ENCODE results near the gene TRAK1. TPM values are rescaled to one million over a fixed set of nuclear protein-coding genes. Genes with fewer than 3 reads are reported as not detected.

Gene TRAK1
- polyA plus RNA-seq, 1 donor (not counting 4 experiments of a cell fraction or from before 2014, with no cell fraction given), result 58.2 TPM

GRCh38 chr3:42130007-42130328 lies 38.8 kb downstream of the TRAK1 start:
- peaks cover 26% of the 10 kb centered on the region for H3K4me1 ChIP-seq (ENCODE audit: control insufficient read depth, extremely low read depth, insufficient read depth, low read length)
- H3K4me3 ChIP-seq (ENCODE audit: control insufficient read depth in 2 of 3, extremely low read depth in 1 of 3, insufficient read depth in 2 of 3, low read depth in 1 of 3, low read length in 3 of 3), result no peak overlapping the region

GRCh38 chr3:42130329-42131070 lies 39.3 kb downstream of the TRAK1 start:
- H3K27ac ChIP-seq (ENCODE audit: control insufficient read depth, insufficient read depth, low read length), result peak overlapping the region; percentile 95
- peaks cover 29% of the 10 kb centered on the region for H3K4me1 ChIP-seq (ENCODE audit: control insufficient read depth, extremely low read depth, insufficient read depth, low read length)
- H3K9me1 ChIP-seq (ENCODE audit: control insufficient read depth, extremely low read depth, insufficient read depth, low read length), result peaks cover 4% of the 10 kb centered on the region
- peaks cover 4 to 9% of the 10 kb centered on the region in 2 experiments for H3K36me3 ChIP-seq (ENCODE audit: control insufficient read depth in 2 of 2, extremely low read depth in 1 of 2, insufficient read depth in 2 of 2, low read length in 2 of 2)
- FAIRE-seq, result no peak
- no peak overlapping the region for H2AFZ ChIP-seq (ENCODE audit: control insufficient read depth, low read length)
- DNase-seq (ENCODE audit: low read depth, low spot score), result no peak
- dilution Hi-C loops (cut with MboI; ENCODE audit: extremely low pct_ligation_motif_present, low sequenced_read_pairs), result no loop called here
- TF ChIP-seq CTCF (optimal IDR thresholded peaks at IDR 0.05 in 1 of 3, IDR thresholded peaks at IDR 0.05 in 1 of 3, conservative IDR thresholded peaks at IDR 0.05 in 1 of 3; ENCODE audit: extremely low read depth in 1 of 3, insufficient read depth in 2 of 3, low read length in 3 of 3) (no peak), EZH2 (IDR thresholded peaks at IDR 0.05; ENCODE audit: low read length) (no peak)
- H3K4me2 ChIP-seq (ENCODE audit: control insufficient read depth, extremely low read depth, insufficient read depth, low read depth, low read length), result no peak overlapping the region
- H3K4me3 ChIP-seq (ENCODE audit: control insufficient read depth in 2 of 3, extremely low read depth in 1 of 3, insufficient read depth in 2 of 3, low read depth in 1 of 3, low read length in 3 of 3), result no peak overlapping the region
- H3K79me2 ChIP-seq (ENCODE audit: control insufficient read depth, insufficient read depth, low read length), result peaks cover 65% of the 10 kb centered on the region
- H3K27me3 ChIP-seq (ENCODE audit: control insufficient read depth, extremely low read depth, insufficient read depth, low read length), result no peaks in the 10 kb centered on the region
- no peak overlapping the region for H3K9ac ChIP-seq (ENCODE audit: control insufficient read depth, extremely low read depth, insufficient read depth, low read length)
- no peaks in the 10 kb centered on the region for H4K20me1 ChIP-seq (ENCODE audit: control insufficient read depth, extremely low read depth, insufficient read depth, low read length)
- no peaks in the 10 kb centered on the region for H3K9me3 ChIP-seq (ENCODE audit: control insufficient read depth, low read depth, low read length)

More at GRCh38 chr3:42130007-42130328, 38.8 kb downstream of the TRAK1 start:
- H3K27me3 ChIP-seq (ENCODE audit: control insufficient read depth, extremely low read depth, insufficient read depth, low read length), result no peaks in the 10 kb centered on the region
- no peaks in the 10 kb centered on the region for H4K20me1 ChIP-seq (ENCODE audit: control insufficient read depth, extremely low read depth, insufficient read depth, low read length)
- H3K9ac ChIP-seq (ENCODE audit: control insufficient read depth, extremely low read depth, insufficient read depth, low read length), result no peak overlapping the region
- dilution Hi-C loops (cut with MboI; ENCODE audit: extremely low pct_ligation_motif_present, low sequenced_read_pairs), result no loop called here
- H3K27ac ChIP-seq (ENCODE audit: control insufficient read depth, insufficient read depth, low read length), result peak overlapping the region; percentile 95
- H3K4me2 ChIP-seq (ENCODE audit: control insufficient read depth, extremely low read depth, insufficient read depth, low read depth, low read length), result peak overlapping the region; percentile 82
- peaks cover 66% of the 10 kb centered on the region for H3K79me2 ChIP-seq (ENCODE audit: control insufficient read depth, insufficient read depth, low read length)
- no peaks in the 10 kb centered on the region for H3K9me3 ChIP-seq (ENCODE audit: control insufficient read depth, low read depth, low read length)
- no peak overlapping the region for H2AFZ ChIP-seq (ENCODE audit: control insufficient read depth, low read length)
- DNase-seq (ENCODE audit: low read depth, low spot score) (no peak), FAIRE-seq (no peak)
- H3K36me3 ChIP-seq (ENCODE audit: control insufficient read depth in 2 of 2, extremely low read depth in 1 of 2, insufficient read depth in 2 of 2, low read length in 2 of 2), result peaks cover 7 to 11% of the 10 kb centered on the region in 2 experiments
- peaks cover 4% of the 10 kb centered on the region for H3K9me1 ChIP-seq (ENCODE audit: control insufficient read depth, extremely low read depth, insufficient read depth, low read length)
- TF ChIP-seq EZH2 (IDR thresholded peaks at IDR 0.05; ENCODE audit: low read length) (no peak), CTCF (optimal IDR thresholded peaks at IDR 0.05 in 1 of 3, IDR thresholded peaks at IDR 0.05 in 1 of 3, conservative IDR thresholded peaks at IDR 0.05 in 1 of 3; ENCODE audit: extremely low read depth in 1 of 3, insufficient read depth in 2 of 3, low read length in 3 of 3) (no peak)
